GM18867 (cell line): ENCODE data around the gene YIPF5.

Experiments
- ATAC-seq: cut with Tn5 transposase; IDR thresholded peaks from one replicate; pipeline ENCODE4 v1.9.1; 2021; ENCODE audit warnings: mild to moderate bottlenecking, moderate library complexity; ENCODE audit not compliant: unreplicated experiment

The YIPF5 gene

GRCh38 chr5:144128844-144129243 lies 41.6 kb downstream of the YIPF5 start:
- ATAC-seq, result no peak

DNA sequence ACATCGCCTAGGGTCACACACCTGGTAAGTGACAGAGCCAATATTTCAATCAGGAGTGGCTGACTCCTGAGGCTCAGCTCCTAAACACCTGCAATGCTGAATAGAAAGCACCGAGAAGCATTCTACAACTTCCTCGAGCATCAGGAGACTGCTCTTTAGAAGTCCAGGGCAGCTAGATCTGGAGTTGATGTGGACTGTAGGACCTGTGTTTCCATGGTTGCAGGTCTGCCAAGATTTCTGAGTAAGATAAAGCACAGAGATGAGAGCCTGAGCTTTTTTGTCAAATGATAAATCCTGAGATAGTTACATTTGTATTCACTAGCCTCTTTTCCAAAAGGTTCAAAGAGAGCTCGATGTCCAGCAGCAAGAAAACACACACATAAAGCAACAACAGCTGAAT lies 43.8 kb downstream of the YIPF5 start:
- ATAC-seq, result no peak

DNA sequence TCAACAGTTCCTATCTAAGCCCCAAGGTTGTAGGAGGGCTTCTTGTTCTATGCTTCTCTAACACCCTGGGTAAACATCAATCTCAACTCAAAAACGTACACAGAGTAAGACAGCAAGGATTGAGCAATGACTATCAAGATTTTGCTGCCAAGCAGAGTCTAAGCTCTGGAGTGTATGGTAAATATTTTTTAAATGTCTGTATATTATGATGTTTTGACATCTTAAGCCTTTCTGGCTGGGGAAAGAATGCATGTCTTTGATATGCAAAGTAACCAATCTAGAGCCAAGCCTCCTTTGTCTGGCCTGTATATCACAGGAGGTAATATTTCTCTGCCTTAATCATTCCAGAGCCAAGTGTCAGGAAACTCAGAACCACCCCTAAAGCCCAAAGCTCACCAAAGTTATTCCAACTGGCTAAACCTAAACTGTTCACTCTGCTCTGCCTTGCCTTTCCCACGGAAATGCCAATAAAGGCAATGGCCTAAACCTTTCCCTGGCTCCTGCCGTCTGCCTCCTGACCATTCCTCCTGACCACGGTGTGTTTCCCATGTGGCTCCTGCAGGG lies 45.2 kb downstream of the YIPF5 start:
- no peak for ATAC-seq

DNA sequence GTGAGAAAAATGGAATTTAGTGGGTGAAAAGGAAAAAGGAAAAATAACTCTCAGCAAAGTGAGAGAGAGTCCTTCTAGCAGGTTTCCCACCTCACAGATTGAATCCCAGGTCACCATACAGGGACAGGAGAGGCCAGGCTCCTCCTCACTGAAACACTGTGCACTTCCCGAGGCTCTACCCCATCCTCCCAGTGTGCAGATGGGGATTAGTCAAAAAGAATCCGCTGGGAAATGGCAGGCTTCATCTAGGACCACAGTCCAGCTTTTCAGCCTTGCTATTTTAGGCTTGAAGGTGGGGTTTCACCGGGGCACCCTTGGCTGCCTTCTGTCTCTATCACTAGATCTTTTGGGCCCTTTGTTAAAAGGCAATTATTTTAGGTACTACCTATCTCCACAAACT lies 47.8 kb downstream of the YIPF5 start:
- no peak for ATAC-seq

GRCh38 chr5:144122081-144122480 lies 48.4 kb downstream of the YIPF5 start:
- no peak for ATAC-seq

GRCh38 chr5:144121577-144121976 lies 48.9 kb downstream of the YIPF5 start:
- no peak for ATAC-seq

GRCh38 chr5:144120661-144121180 lies 49.7 kb downstream of the YIPF5 start:
- no peak for ATAC-seq

DNA sequence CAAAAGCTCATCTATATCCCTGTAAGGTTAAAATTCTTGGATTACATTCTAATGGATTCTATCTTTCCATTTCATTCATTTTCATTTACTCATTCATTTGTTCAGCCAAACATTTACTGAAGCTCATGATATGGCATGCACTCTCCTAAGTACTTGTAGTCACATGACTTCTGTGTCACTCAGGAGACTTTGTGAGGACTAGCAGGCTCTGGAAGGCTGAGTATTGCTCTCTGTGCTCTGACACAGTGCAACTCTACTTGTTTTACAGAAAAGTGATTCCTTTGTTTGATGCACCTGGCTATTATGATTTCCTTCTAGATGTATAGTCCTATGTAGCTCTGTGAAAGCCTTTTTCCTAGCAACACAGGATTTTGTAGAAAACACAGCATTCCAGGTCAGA lies 53.0 kb downstream of the YIPF5 start:
- ATAC-seq, result no peak

DNA sequence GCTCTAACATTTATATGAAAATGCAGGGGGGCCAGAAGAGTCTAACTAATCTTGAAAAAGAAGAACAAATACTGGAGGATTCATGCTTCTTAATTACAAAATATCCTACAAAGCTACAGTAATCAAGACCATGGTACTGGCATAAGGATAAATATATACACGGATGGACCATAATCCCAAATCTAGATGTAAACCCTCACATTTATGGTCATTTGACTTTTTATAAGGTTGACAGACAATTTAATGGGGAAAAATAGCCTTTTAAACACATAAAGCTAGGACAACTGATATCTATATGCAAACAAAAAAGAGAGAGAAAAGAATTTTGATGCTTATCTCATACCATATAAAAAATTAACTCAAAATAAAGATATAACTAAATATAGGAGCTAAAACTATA lies 55.9 kb downstream of the YIPF5 start:
- no peak for ATAC-seq
